Uterus (tissue), 4 donors: ENCODE results near the gene ADAP1. TPM values are rescaled to one million over a fixed set of nuclear protein-coding genes. Genes with fewer than 3 reads are reported as not detected.
A peak's percentile ranks its signal among the peaks of the same experiment; 100 is the strongest.

ENCODE experiments used
- DNase-seq, 2 donors: peaks; one replicate each; pipeline ENCODE4 v3.0.0-alpha.2; 2019 to 2020
- H3K27ac ChIP-seq, 2 donors: fragments of 200-600 bp; sonication (generic); 1 replicate in 1 of 2; 2 replicates in 1 of 2; pipeline ENCODE4 v1.5.1; 2016 to 2018
- H3K27me3 ChIP-seq, 2 donors: fragments of 200-600 bp; sonication (generic); one replicate each; pipeline ENCODE4 v1.5.1; 2018 to 2019; ENCODE audit warnings: control low read depth in 1 of 2
- H3K36me3 ChIP-seq, 2 donors: fragments of 200-600 bp; sonication (generic); one replicate each; pipeline ENCODE4 v1.5.1; 2019; ENCODE audit warnings: control low read depth in 1 of 2
- H3K4me1 ChIP-seq, 2 donors: fragments of 200-600 bp; sonication (generic); one replicate each; pipeline ENCODE4 v1.5.1; 2018 to 2019; ENCODE audit warnings: control low read depth in 1 of 2
- H3K4me3 ChIP-seq, 2 donors: fragments of 200-600 bp; sonication (generic); 1 replicate in 1 of 2; 2 replicates in 1 of 2; pipeline ENCODE4 v1.5.1; 2018 to 2019; ENCODE audit warnings: mild to moderate bottlenecking in 1 of 2
- H3K9me3 ChIP-seq, 2 donors: fragments of 200-600 bp; sonication (generic); one replicate each; pipeline ENCODE4 v1.5.1; 2019; ENCODE audit warnings: control low read depth in 1 of 2
- CTCF ChIP-seq, 4 experiments: fragments of 200-600 bp in 2 of 4; fragments of 450-650 bp in 2 of 4; sonication (generic) in 2 of 4; IDR thresholded peaks; one replicate each; pipeline ENCODE4 v1.5.1; 2016 to 2019; ENCODE audit warnings: antibody characterized with exemption in 4 of 4, mild to moderate bottlenecking in 2 of 4, moderate library complexity in 1 of 4
- POLR2A ChIP-seq, 2 donors: fragments of 450-650 bp; IDR thresholded peaks; one replicate each; pipeline ENCODE4 v1.6.1; 2016; ENCODE audit warnings: antibody characterized with exemption in 2 of 2, mild to moderate bottlenecking in 1 of 2, moderate library complexity in 1 of 2
- intact Hi-C: fragments of 100-400 bp; cut with DNase I; formaldehyde crosslinking; loops from one replicate; pipeline ENCODE4 v1.15.1; 2023; ENCODE audit warnings: low total_unique reads
- total RNA-seq, 4 donors: library from RNA; depleted of rRNA in 3 of 4; stranded (reverse); fragments of >200 nt in 3 of 4; gene quantifications; one replicate each; pipeline versions ENCODE4 v1.1.0 to v1.2.4, GENCODE V29; 2014 to 2023
- donor health status: DM: yes; HTN: yes; CAD: no.

ADAP1 gene
- total RNA-seq, 4 donors from 2014 or later, result 3.2 to 17.4 (median 10.9) TPM

- intact Hi-C loops, result no loop called here
- Histone ChIP-seq H3K27ac (peak overlapping the region in 1 of 2 donors; percentile 92), H3K4me3 (peak overlapping the region; percentile 94 to 97), H3K9me3 (no peaks in the 10 kb centered on the region), H3K4me1 (peaks cover 0 to 6% of the 10 kb centered on the region in 2 donors), H3K36me3 (no peaks in the 10 kb centered on the region), H3K27me3 (no peaks in the 10 kb centered on the region)
- no peak for TF ChIP-seq CTCF (IDR thresholded peaks at IDR 0.05)
- TF ChIP-seq POLR2A (IDR thresholded peaks at IDR 0.05), result no peak
- DNase-seq, result no peak
Measured at GRCh38 chr7:975702-976473, 21.4 kb upstream of the ADAP1 start.

GRCh38 chr7:974820-975681, 20.6 kb upstream of the ADAP1 start, which contains the start of gene COX19:
Gene COX19 (minus strand): TSS chr7:975549. CDS start chr7:975509, 40 bp downstream.
- Histone ChIP-seq H3K27ac (peak within 1 kb of the TSS; percentile 87 to 92), H3K4me3 (peak within 1 kb of the TSS; percentile 94 to 97), H3K27me3 (no peaks in the 10 kb centered on the region), H3K36me3 (no peaks in the 10 kb centered on the region), H3K9me3 (no peaks in the 10 kb centered on the region), H3K4me1 (peaks cover 0 to 6% of the 10 kb centered on the region in 2 donors)
- intact Hi-C loops, result no loop called here
- peak; percentile 37 to 84 for TF ChIP-seq POLR2A (IDR thresholded peaks at IDR 0.05)
- no peak for TF ChIP-seq CTCF (IDR thresholded peaks at IDR 0.05)
- peak; percentile 87 to 92 for DNase-seq

- Histone ChIP-seq H3K4me1 (peaks cover 0 to 6% of the 10 kb centered on the region in 2 donors), H3K4me3 (peak overlapping the region; percentile 94 to 97), H3K36me3 (no peaks in the 10 kb centered on the region), H3K27ac (no peak overlapping the region), H3K27me3 (no peaks in the 10 kb centered on the region), H3K9me3 (no peaks in the 10 kb centered on the region)
- TF ChIP-seq POLR2A (IDR thresholded peaks at IDR 0.05) (no peak), CTCF (IDR thresholded peaks at IDR 0.05) (no peak)
- intact Hi-C loops, result no loop called here
- DNase-seq, result no peak
Measured at GRCh38 chr7:974172-974571, 19.7 kb upstream of the ADAP1 start.

GRCh38 chr7:973312-973711, 18.8 kb upstream of the ADAP1 start:
- intact Hi-C loops, result no loop called here
- no peak for TF ChIP-seq CTCF (IDR thresholded peaks at IDR 0.05)
- TF ChIP-seq POLR2A (IDR thresholded peaks at IDR 0.05), result no peak
- no peak overlapping the region for H3K27ac ChIP-seq
- DNase-seq, result no peak
- H3K4me3 ChIP-seq, result no peak overlapping the region
- H3K9me3 ChIP-seq, result no peaks in the 10 kb centered on the region
- H3K27me3 ChIP-seq, result no peaks in the 10 kb centered on the region
- H3K4me1 ChIP-seq, result peaks cover 0 to 6% of the 10 kb centered on the region in 2 donors
- H3K36me3 ChIP-seq, result no peaks in the 10 kb centered on the region
